Endothelial cell (in vitro differentiated cells): ENCODE measurements around the gene DCTN4. TPM values are rescaled to one million over a fixed set of nuclear protein-coding genes. Genes with fewer than 3 reads are reported as not detected.
A peak's percentile ranks its signal among the peaks of the same experiment; 100 is the strongest.

Experiments
- DNase-seq: peaks from one replicate; pipeline ENCODE4 v3.0.0; 2021; ENCODE audit warnings: low spot score
- H3K27ac Mint-ChIP-seq: one replicate; pipeline ENCODE4 v1.8.0; 2021; ENCODE audit warnings: mixed read lengths, inconsistent platforms; ENCODE audit not compliant: unreplicated experiment
- H3K27me3 Mint-ChIP-seq: one replicate; pipeline ENCODE4 v1.8.0; 2021; ENCODE audit warnings: mild to moderate bottlenecking, moderate library complexity, mixed read lengths, inconsistent platforms; ENCODE audit not compliant: unreplicated experiment
- H3K36me3 Mint-ChIP-seq: one replicate; pipeline ENCODE4 v1.8.0; 2021; ENCODE audit warnings: mild to moderate bottlenecking, low read depth, mixed read lengths, inconsistent platforms; ENCODE audit not compliant: unreplicated experiment
- H3K4me1 Mint-ChIP-seq: one replicate; pipeline ENCODE4 v1.8.0; 2021; ENCODE audit warnings: mild to moderate bottlenecking, mixed read lengths, inconsistent platforms; ENCODE audit not compliant: unreplicated experiment
- H3K4me3 Mint-ChIP-seq: one replicate; pipeline ENCODE4 v1.8.0; 2021; ENCODE audit warnings: mild to moderate bottlenecking, mixed read lengths, inconsistent platforms; ENCODE audit not compliant: unreplicated experiment
- H3K9me3 Mint-ChIP-seq: one replicate; pipeline ENCODE4 v1.8.0; 2021; ENCODE audit warnings: mixed read lengths, inconsistent platforms; ENCODE audit not compliant: unreplicated experiment
- CTCF ChIP-seq: fragments of 200-600 bp; sonication (generic); IDR thresholded peaks from one replicate; pipeline ENCODE4 v1.5.0; 2021; ENCODE audit warnings: antibody characterized with exemption; ENCODE audit not compliant: unreplicated experiment
- long read RNA-seq: library from polyadenylated mRNA; unstranded; transcript quantifications from one replicate; pipeline ENCODE4 v2.0.0, GENCODE V29; 2020; ENCODE audit not compliant: unreplicated experiment
- total RNA-seq: library from RNA; stranded (reverse); fragmentation: NEBNext Ultra II Directional; extraction: Animal tissue kit (Norgen Biotek cat#: 25700); gene quantifications from one replicate; pipeline ENCODE4 v1.2.1, GENCODE V29; 2021; ENCODE audit not compliant: unreplicated experiment

Gene DCTN4
- 50.3 TPM for total RNA-seq
- long read RNA-seq, full-length matches to known transcripts, result 4 of 6 reads
- long read RNA-seq, partial matches to known transcripts, result 0 of 6 reads
- long read RNA-seq, other reads (novel, unspliced or antisense), result 2 of 6 reads

- Mint-ChIP-seq H3K4me1 (peaks cover 8% of the 10 kb centered on the region), H3K4me3 (no peak within 1 kb of the TSS), H3K27ac (no peak within 1 kb of the TSS), H3K36me3 (peaks cover 15% of the 10 kb centered on the region), H3K9me3 (no peaks in the 10 kb centered on the region), H3K27me3 (no peaks in the 10 kb centered on the region)
- TF ChIP-seq CTCF, result no peak
- peak; percentile 91 for DNase-seq
Observed at GRCh38 chr5:150758531-150759333, at the start of gene DCTN4. Gene DCTN4, minus strand, starts transcription at chr5:150759017. Its CDS starts 24 bp downstream, at chr5:150758993.

- Mint-ChIP-seq H3K27me3 (no peaks in the 10 kb centered on the region), H3K4me1 (peaks cover 5% of the 10 kb centered on the region), H3K27ac (no peak overlapping the region), H3K9me3 (no peaks in the 10 kb centered on the region), H3K4me3 (no peak overlapping the region), H3K36me3 (peaks cover 4% of the 10 kb centered on the region)
- no peak for TF ChIP-seq CTCF
- DNase-seq, result no peak
Observed at GRCh38 chr5:150804388-150804787, 45.6 kb upstream of the DCTN4 start.

- TF ChIP-seq CTCF, result peak; percentile 77
- H3K27me3 Mint-ChIP-seq, result no peaks in the 10 kb centered on the region
- DNase-seq, result peak; percentile 38
- no peak overlapping the region for H3K27ac Mint-ChIP-seq
- H3K4me1 Mint-ChIP-seq, result peaks cover 5% of the 10 kb centered on the region
- no peaks in the 10 kb centered on the region for H3K9me3 Mint-ChIP-seq
- peaks cover 4% of the 10 kb centered on the region for H3K36me3 Mint-ChIP-seq
- peak overlapping the region; percentile 79 for H3K4me3 Mint-ChIP-seq
Observed at GRCh38 chr5:150801117-150801927, 42.5 kb upstream of the DCTN4 start.

DNA sequence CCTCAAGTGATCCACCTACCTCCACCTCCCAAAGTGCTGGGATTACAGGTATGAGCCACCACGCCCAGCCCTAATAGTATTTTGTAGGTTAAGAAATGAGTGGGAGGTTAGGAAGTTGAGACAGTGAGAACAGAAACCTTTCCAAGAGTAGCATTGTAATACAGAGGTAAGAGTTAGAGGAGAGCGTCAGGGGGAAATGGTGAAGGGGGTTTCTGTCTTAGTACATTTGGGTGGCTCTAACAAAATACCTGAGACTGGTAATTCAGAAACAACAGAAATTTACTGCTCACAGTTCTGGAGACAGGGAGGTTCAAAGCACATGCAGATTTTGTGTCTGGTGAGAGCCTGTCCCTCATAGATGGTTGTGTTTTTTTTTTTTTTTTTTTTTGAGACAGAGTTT, 38.6 kb upstream of the DCTN4 start:
- Mint-ChIP-seq H3K27ac (no peak overlapping the region), H3K4me1 (peaks cover 5% of the 10 kb centered on the region), H3K36me3 (no peaks in the 10 kb centered on the region), H3K27me3 (no peaks in the 10 kb centered on the region), H3K9me3 (no peaks in the 10 kb centered on the region), H3K4me3 (no peak overlapping the region)
- no peak for DNase-seq
- TF ChIP-seq CTCF, result no peak
